NOMO-1 treated with dmso at 0.1 percent for 144 hours (cell line): ENCODE data around the gene SHISA3.

Experiments used
- DNase-seq: peaks from one replicate; lab custom pipeline; 2025; ENCODE audit not compliant: unreplicated experiment; lab: John Stamatoyannopoulos, UW

SHISA3 gene

GRCh38 chr4:42391355-42391664, 6.0 kb upstream of the SHISA3 start:
- DNase-seq = no peak

- DNase-seq = no peak
Observed at GRCh38 chr4:42391981-42392380, 5.3 kb upstream of the SHISA3 start.

- DNase-seq = no peak
Observed at GRCh38 chr4:42392436-42392835, 4.9 kb upstream of the SHISA3 start.

- no peak for DNase-seq
Observed at GRCh38 chr4:42395595-42395994, 1.7 kb upstream of the SHISA3 start.

- no peak for DNase-seq
Observed at GRCh38 chr4:42396361-42396751, 932 bp upstream of the SHISA3 start.

- no peak for DNase-seq
Observed at GRCh38 chr4:42397635-42398170, 415 bp downstream of the SHISA3 start.

GRCh38 chr4:42398171-42398870, 1.0 kb downstream of the SHISA3 start:
- no peak for DNase-seq

- no peak for DNase-seq
Observed at GRCh38 chr4:42398871-42399331, 1.6 kb downstream of the SHISA3 start.

GRCh38 chr4:42399393-42399792, 2.1 kb downstream of the SHISA3 start:
- no peak for DNase-seq

- no peak for DNase-seq
Observed at GRCh38 chr4:42401171-42401570, 3.9 kb downstream of the SHISA3 start.

- no peak for DNase-seq
Observed at GRCh38 chr4:42404001-42404400, 6.7 kb downstream of the SHISA3 start.

- DNase-seq = no peak
Observed at GRCh38 chr4:42410446-42410845, 13.2 kb downstream of the SHISA3 start.

- DNase-seq = no peak
Observed at GRCh38 chr4:42411803-42412202, 14.5 kb downstream of the SHISA3 start.

- no peak for DNase-seq
Observed at GRCh38 chr4:42412251-42412650, 15.0 kb downstream of the SHISA3 start.

- DNase-seq = no peak
Observed at GRCh38 chr4:42415281-42415680, 18.0 kb downstream of the SHISA3 start.

GRCh38 chr4:42416017-42416416, 18.7 kb downstream of the SHISA3 start:
- no peak for DNase-seq

- DNase-seq = no peak
Observed at GRCh38 chr4:42417550-42417949, 20.3 kb downstream of the SHISA3 start.

- no peak for DNase-seq
Observed at GRCh38 chr4:42420140-42420539, 22.9 kb downstream of the SHISA3 start.

GRCh38 chr4:42425146-42426065, 28.1 kb downstream of the SHISA3 start:
- DNase-seq = no peak

- DNase-seq = no peak
Observed at GRCh38 chr4:42428036-42428435, 30.7 kb downstream of the SHISA3 start.

- DNase-seq = no peak
Observed at GRCh38 chr4:42436928-42437565, 39.8 kb downstream of the SHISA3 start.

GRCh38 chr4:42440083-42440482, 42.8 kb downstream of the SHISA3 start:
- no peak for DNase-seq
